GM12878 (cell line): ENCODE data around the gene SH2B3. TPM values are rescaled to one million over a fixed set of nuclear protein-coding genes. Genes with fewer than 3 reads are reported as not detected.
A peak's percentile ranks its signal among the peaks of the same experiment; 100 is the strongest.

Experiments used
- ATAC-seq: fragments of 200-7000 bp; cut with Tn5 transposase; 3 replicates; pipeline ENCODE4 v1.9.1; 2020; ENCODE audit warnings: mild to moderate bottlenecking, moderate library complexity
- BruUV-seq: library from RNA; stranded (reverse); fragments of 400-500 nt; replicated peaks from 2 replicates; lab custom pipeline; 2021; lab: Mats Ljungman, UMichigan
- CTCF ChIA-PET: fragments of 300-600 bp; sonication (Branson Sonifier 250); formaldehyde crosslinking; extraction: SDS; loops from one replicate; lab custom pipeline; 2021; ENCODE audit warnings: inconsistent platforms; lab: Yijun Ruan, JAX
- POLR2A ChIA-PET: fragments of 350-600 bp; formaldehyde crosslinking; extraction: SDS; loops from one replicate; lab custom pipeline; 2021; ENCODE audit warnings: inconsistent platforms; lab: Charles Lee
- RAD21 ChIA-PET: fragments of 300-600 bp; sonication (Branson Sonifier 250); formaldehyde crosslinking; loops from one replicate; lab custom pipeline; 2023; ENCODE audit warnings: antibody characterized with exemption; ENCODE audit not compliant: unreplicated experiment; lab: Charles Lee
- SMC1A ChIA-PET: fragments of 300-600 bp; sonication (Branson Sonifier 250); formaldehyde crosslinking; loops from one replicate; lab custom pipeline; 2023; ENCODE audit not compliant: unreplicated experiment, uncharacterized antibody; lab: Charles Lee
- DNase-seq: peaks from one replicate; pipeline ENCODE4 v3.0.0-alpha.2; 2011; ENCODE audit warnings: low read depth, low spot score
- FAIRE-seq: peaks from 3 replicates; lab custom pipeline; 2011; peaks lifted over from hg19 to GRCh38; lab: Jason Lieb, UNC
- H2AFZ ChIP-seq: 2 replicates; pipeline ENCODE4 v1.6.0; 2011; ENCODE audit warnings: low read depth, low read length, control low read depth; ENCODE audit not compliant: control insufficient read depth
- H3K27ac ChIP-seq: 2 replicates; pipeline ENCODE4 v1.5.1; 2011; ENCODE audit warnings: control low read depth; ENCODE audit not compliant: control insufficient read depth, insufficient read depth
- H3K27me3 ChIP-seq, 2 experiments: replicated peaks in 1 of 2; 2 replicates each; pipeline versions ENCODE4 v1.6.0 to v1.6.1; 2011; ENCODE audit warnings: low read length in 1 of 2; ENCODE audit not compliant: control insufficient read depth in 2 of 2, insufficient read depth in 2 of 2
- H3K36me3 ChIP-seq, 2 experiments: 2 replicates each; pipeline ENCODE4 v1.5.1; 2011; ENCODE audit warnings: low read length in 1 of 2; ENCODE audit not compliant: control insufficient read depth in 2 of 2, insufficient read depth in 2 of 2
- H3K4me1 ChIP-seq: 2 replicates; pipeline ENCODE4 v1.6.1; 2011; ENCODE audit warnings: mild to moderate bottlenecking, low read length, moderate library complexity, mixed read lengths; ENCODE audit not compliant: control insufficient read depth, insufficient read depth
- H3K4me2 ChIP-seq: 2 replicates; pipeline ENCODE4 v1.6.0; 2011; ENCODE audit warnings: control low read depth; ENCODE audit not compliant: control insufficient read depth, insufficient read depth
- H3K4me3 ChIP-seq: fragments of 200-600 bp; sonication (generic); 2 replicates; pipeline ENCODE4 v1.5.1; 2016
- H3K79me2 ChIP-seq: 2 replicates; pipeline ENCODE4 v1.6.0; 2011; ENCODE audit warnings: low read length; ENCODE audit not compliant: control insufficient read depth, insufficient read depth
- H3K9ac ChIP-seq: 2 replicates; pipeline ENCODE4 v1.8.0; 2011; ENCODE audit warnings: low read length, control low read depth, mixed read lengths; ENCODE audit not compliant: control insufficient read depth, insufficient read depth
- H3K9me3 ChIP-seq: replicated peaks from 3 replicates; pipeline ENCODE4 v1.5.1; 2011; ENCODE audit warnings: mild to moderate bottlenecking, low read length; ENCODE audit not compliant: control insufficient read depth, insufficient read depth
- H4K20me1 ChIP-seq: 2 replicates; pipeline ENCODE4 v1.6.0; 2011; ENCODE audit not compliant: control insufficient read depth, insufficient read depth
- BCL11A ChIP-seq: IDR thresholded peaks from 2 replicates; pipeline ENCODE4 v1.6.1; 2011; ENCODE audit warnings: low read depth, low read length
- CEBPZ ChIP-seq: fragments of 150-350 bp; IDR thresholded peaks from 2 replicates; pipeline ENCODE4 v1.6.1; 2016; ENCODE audit warnings: low read depth, low read length
- E2F4 ChIP-seq: IDR thresholded peaks from 2 replicates; pipeline ENCODE4 v1.6.1; 2012; ENCODE audit warnings: low read depth, low read length, improper control_type of control experiment
- HDAC2 ChIP-seq: fragments of 200-600 bp; sonication (generic); IDR thresholded peaks from 2 replicates; pipeline ENCODE4 v1.6.1; 2017
- HDGF ChIP-seq: fragments of 450-650 bp; IDR thresholded peaks from 2 replicates; pipeline ENCODE4 v1.6.1; 2016; ENCODE audit warnings: antibody characterized with exemption
- POLR2AphosphoS5 ChIP-seq: IDR thresholded peaks from 2 replicates; pipeline ENCODE4 v1.6.1; 2011; ENCODE audit warnings: mild to moderate bottlenecking, low read length, inconsistent platforms
- PRDM15 ChIP-seq: fragments of 450-650 bp; formaldehyde crosslinking; IDR thresholded peaks from 2 replicates; pipeline ENCODE4 v1.4.0; 2020; ENCODE audit warnings: mild to moderate bottlenecking, moderate library complexity
- WGBS: methylation state at CpG from one replicate; pipeline ENCODE4 v1.1.6; 2016; ENCODE audit warnings: low lambda C conversion rate; ENCODE audit not compliant: insufficient replicate concordance, insufficient coverage; ENCODE audit errors: missing lambda C conversion rate; 5-methylcytosine and 5-hydroxymethylcytosine counted together
- in situ Hi-C: fragments of 300-500 bp; cut with MboI; formaldehyde crosslinking; loops from 9 replicates; pipeline ENCODE4 v1.14.3; 2018; ENCODE audit warnings: mixed read lengths
- intact Hi-C: fragments of 100-400 bp; cut with micrococcal nuclease; formaldehyde crosslinking; loops from one replicate; pipeline ENCODE4 v1.14.2; 2022; ENCODE audit not compliant: unreplicated experiment
- polyA plus RNA-seq, 11 experiments: library from polyadenylated mRNA; depleted of rRNA in 4 of 11; unstranded in 6 of 11; stranded (reverse) in 5 of 11; fragments of >200 nt; fragmentation: Nextera tagmentation in 4 of 11; fragmentation: Illumina TruSeq in 1 of 11; extraction: Ambion mirVana in 4 of 11; extraction: Trizol in 1 of 11; gene quantifications; 1 replicate in 1 of 11; 2 replicates in 10 of 11; pipeline versions ENCODE4 v1.2.1 to v1.2.3, GENCODE V29; 2011 to 2016; ENCODE audit warnings: inconsistent platforms in 2 of 11, missing spikeins in 2 of 11, low read depth in 1 of 11
- total RNA-seq, 4 experiments: library from RNA; depleted of rRNA in 3 of 4; stranded (reverse); fragments of >200 nt in 3 of 4; fragmentation: Illumina TruSeq in 1 of 4; extraction: Trizol in 1 of 4; gene quantifications; 2 replicates each; pipeline versions ENCODE4 v1.2.1 to v1.2.3, GENCODE V29; 2013 to 2021

The SH2B3 gene
- total and polyA plus RNA-seq, 10 of the 15 experiments (the other 5 are each of a cell fraction or from before 2014, with no cell fraction given) = 5.8 to 46.4 (median 23.3) TPM

GRCh38 chr12:111368291-111368787, 37.4 kb upstream of the SH2B3 start:
- no peaks in the 10 kb centered on the region for H3K79me2 ChIP-seq
- no peaks in the 10 kb centered on the region for H3K36me3 ChIP-seq
- DNase-seq (no peak), FAIRE-seq (peak; percentile 62), ATAC-seq (peak; percentile 22; the same call in 2 of the 3 replicates)
- no peaks in the 10 kb centered on the region for H4K20me1 ChIP-seq
- SMC1A ChIA-PET = no interaction called here
- BruUV-seq = no TSS peak
- peak overlapping the region; percentile 49; the same call in 1 of the 2 replicates for H3K9ac ChIP-seq
- CTCF ChIA-PET = interaction anchor here (0.8 to 1.8 kb wide), 3 partner anchors 29 to 113 kb away, joined by 4 to 6 read pairs (median 4); no protein-coding TSS in a partner anchor
- peak overlapping the region; percentile 92 for H2AFZ ChIP-seq
- H3K27me3 ChIP-seq = no peaks in the 10 kb centered on the region
- POLR2A ChIA-PET = interaction anchor here (0.5 to 0.6 kb wide), 2 partner anchors 690 to 1956 kb away, joined by 4 to 5 read pairs; no protein-coding TSS in a partner anchor
- intact Hi-C loops = no loop called here
- H3K4me1 ChIP-seq = peaks cover 2% of the 10 kb centered on the region; the same call in 1 of the 2 replicates
- H3K27ac ChIP-seq = no peak overlapping the region
- RAD21 ChIA-PET = interaction anchor here (1.3 to 1.6 kb wide), 3 partner anchors 29 to 84 kb away, joined by 3 to 4 read pairs (median 4); no protein-coding TSS in a partner anchor
- TF ChIP-seq PRDM15 (no peak), HDAC2 (no peak), CEBPZ (no peak), HDGF (no peak), POLR2AphosphoS5 (no peak), BCL11A (no peak), E2F4 (no peak)
- TF ChIP-seq, all 136 proteins: peak for 0
- Histone ChIP-seq H3K9me3 (no peaks in the 10 kb centered on the region), H3K4me2 (peak overlapping the region; percentile 75), H3K4me3 (peak overlapping the region; percentile 68; the same call in 1 of the 2 replicates)
- in situ Hi-C loops = no loop called here
- 16% methylated on average over 18 of the region's 18 CpGs for WGBS
